Karpas-422 (cell line): ENCODE data around the gene OTOP1. TPM values are rescaled to one million over a fixed set of nuclear protein-coding genes. Genes with fewer than 3 reads are reported as not detected.

Experiments
- DNase-seq: peaks from one replicate; pipeline ENCODE4 v3.0.0-alpha.2; 2015
- H2AFZ ChIP-seq: fragments of 200-600 bp; sonication (generic); 2 replicates; pipeline ENCODE4 v1.6.1; 2014; ENCODE audit warnings: antibody characterized with exemption, low read length, mixed read lengths
- H3K27ac ChIP-seq: fragments of 200-600 bp; sonication (generic); 2 replicates; pipeline ENCODE4 v1.5.1; 2014; ENCODE audit warnings: mild to moderate bottlenecking, low read length, moderate library complexity
- H3K27me3 ChIP-seq: fragments of 200-600 bp; sonication (generic); 2 replicates; pipeline ENCODE4 v1.6.1; 2014; ENCODE audit warnings: low read length, mixed read lengths
- H3K36me3 ChIP-seq: fragments of 200-600 bp; sonication (generic); 2 replicates; pipeline ENCODE4 v1.6.1; 2014; ENCODE audit warnings: low read length, mixed read lengths; ENCODE audit not compliant: insufficient read depth
- H3K4me1 ChIP-seq: fragments of 200-600 bp; sonication (generic); 2 replicates; pipeline ENCODE4 v1.6.1; 2014; ENCODE audit warnings: mild to moderate bottlenecking, low read length, mixed read lengths
- H3K4me2 ChIP-seq: fragments of 200-600 bp; sonication (generic); 2 replicates; pipeline ENCODE4 v1.6.1; 2014; ENCODE audit warnings: low read length, low read depth, mild to moderate bottlenecking; ENCODE audit not compliant: poor library complexity, severe bottlenecking
- H3K4me3 ChIP-seq: fragments of 200-600 bp; sonication (generic); 2 replicates; pipeline ENCODE4 v1.5.1; 2014; ENCODE audit warnings: mild to moderate bottlenecking, antibody characterized with exemption, low read length, mixed read lengths
- H3K79me2 ChIP-seq: fragments of 200-600 bp; sonication (generic); 2 replicates; pipeline ENCODE4 v1.6.1; 2014; ENCODE audit warnings: mild to moderate bottlenecking, low read length, mixed read lengths
- H3K9ac ChIP-seq: fragments of 200-600 bp; sonication (generic); 2 replicates; pipeline ENCODE4 v1.6.0; 2014; ENCODE audit warnings: low read length
- H3K9me2 ChIP-seq: fragments of 200-600 bp; sonication (generic), shearing (Covaris generic); replicated peaks from 2 replicates; pipeline ENCODE4 v1.6.0; 2014; ENCODE audit warnings: mild to moderate bottlenecking, low read length, moderate library complexity; ENCODE audit not compliant: insufficient read depth
- H3K9me3 ChIP-seq: fragments of 300-700, 200-600 bp; sonication (generic); 2 replicates; pipeline ENCODE4 v1.6.1; 2014; ENCODE audit warnings: low read length, mixed read lengths
- H4K20me1 ChIP-seq: fragments of 200-600 bp; sonication (generic); 2 replicates; pipeline ENCODE4 v1.6.1; 2014; ENCODE audit warnings: mild to moderate bottlenecking, antibody characterized with exemption, low read length, low read depth; ENCODE audit not compliant: insufficient read depth
- total RNA-seq: library from RNA; depleted of rRNA; stranded (reverse); fragments of >200 nt; shearing (Covaris generic); gene quantifications from 2 replicates; pipeline ENCODE4 v1.2.3, GENCODE V29; 2014; ENCODE audit warnings: low replicate concordance; rRNA removed

OTOP1 gene, protein sequence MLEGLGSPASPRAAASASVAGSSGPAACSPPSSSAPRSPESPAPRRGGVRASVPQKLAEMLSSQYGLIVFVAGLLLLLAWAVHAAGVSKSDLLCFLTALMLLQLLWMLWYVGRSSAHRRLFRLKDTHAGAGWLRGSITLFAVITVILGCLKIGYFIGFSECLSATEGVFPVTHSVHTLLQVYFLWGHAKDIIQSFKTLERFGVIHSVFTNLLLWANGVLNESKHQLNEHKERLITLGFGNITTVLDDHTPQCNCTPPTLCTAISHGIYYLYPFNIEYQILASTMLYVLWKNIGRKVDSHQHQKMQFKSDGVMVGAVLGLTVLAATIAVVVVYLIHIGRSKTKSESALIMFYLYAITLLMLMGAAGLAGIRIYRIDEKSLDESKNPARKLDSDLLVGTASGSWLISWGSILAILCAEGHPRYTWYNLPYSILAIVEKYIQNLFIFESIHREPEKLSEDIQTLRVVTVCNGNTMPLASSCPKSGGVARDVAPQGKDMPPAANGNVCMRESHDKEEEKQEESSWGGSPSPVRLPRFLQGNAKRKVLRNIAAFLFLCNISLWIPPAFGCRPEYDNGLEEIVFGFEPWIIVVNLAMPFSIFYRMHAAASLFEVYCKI
- not detected in 2 replicates for total RNA-seq

DNA sequence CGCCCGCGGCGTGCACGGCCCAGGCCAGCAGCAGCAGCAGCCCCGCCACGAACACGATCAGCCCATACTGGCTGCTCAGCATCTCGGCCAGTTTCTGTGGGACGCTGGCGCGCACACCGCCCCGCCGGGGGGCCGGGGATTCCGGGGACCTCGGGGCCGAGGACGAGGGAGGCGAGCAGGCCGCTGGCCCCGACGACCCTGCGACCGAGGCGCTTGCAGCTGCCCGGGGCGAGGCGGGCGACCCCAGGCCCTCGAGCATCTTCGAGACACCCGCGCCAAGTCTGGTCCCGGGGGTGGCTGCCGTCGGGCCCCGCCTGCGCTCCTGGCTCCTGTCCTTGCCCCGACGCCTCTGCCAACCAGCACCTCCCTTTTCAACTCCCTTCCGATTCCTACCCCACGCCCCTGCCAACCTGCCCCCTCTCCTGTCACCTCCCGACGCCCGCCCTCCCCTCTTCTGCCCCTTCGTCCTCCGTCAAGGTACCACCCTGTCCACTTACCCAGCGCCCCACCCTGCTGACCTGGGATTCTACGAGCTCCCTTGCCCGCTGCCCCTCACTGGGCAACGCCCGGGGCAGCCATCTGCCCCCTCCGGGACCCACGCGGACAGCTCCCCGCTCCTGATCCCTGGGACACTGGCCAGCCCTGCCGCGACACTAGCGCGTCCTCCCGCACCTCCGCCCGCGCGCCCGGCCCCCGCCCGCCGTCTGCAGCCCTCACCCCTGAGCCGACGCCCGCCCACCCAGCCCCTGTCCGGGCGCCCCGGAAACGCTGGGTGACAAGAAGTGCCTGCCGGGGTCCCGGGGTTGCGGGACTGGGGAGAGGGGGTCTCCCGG is at the start of gene OTOP1:
OTOP1 (minus strand) TSS at position 324 of the 833 bp plus-strand sequence; CDS start at position 259, 65 bp downstream.
- no peak for DNase-seq
- H2AFZ ChIP-seq, result no peak within 1 kb of the TSS
- H3K9me3 ChIP-seq, result no peaks in the 10 kb centered on the region
- H3K27me3 ChIP-seq, result no peaks in the 10 kb centered on the region
- H3K9ac ChIP-seq, result no peak within 1 kb of the TSS
- 0 out of 2 replicates have a peak, but pooled peaks cover 2% of the 10 kb centered on the region for H3K4me1 ChIP-seq
- no peaks in the 10 kb centered on the region for H3K9me2 ChIP-seq
- H3K79me2 ChIP-seq, result no peaks in the 10 kb centered on the region
- H3K4me2 ChIP-seq, result no peak within 1 kb of the TSS
- H3K27ac ChIP-seq, result no peak within 1 kb of the TSS
- no peak within 1 kb of the TSS for H3K4me3 ChIP-seq
- no peaks in the 10 kb centered on the region for H3K36me3 ChIP-seq
- no peaks in the 10 kb centered on the region for H4K20me1 ChIP-seq

DNA sequence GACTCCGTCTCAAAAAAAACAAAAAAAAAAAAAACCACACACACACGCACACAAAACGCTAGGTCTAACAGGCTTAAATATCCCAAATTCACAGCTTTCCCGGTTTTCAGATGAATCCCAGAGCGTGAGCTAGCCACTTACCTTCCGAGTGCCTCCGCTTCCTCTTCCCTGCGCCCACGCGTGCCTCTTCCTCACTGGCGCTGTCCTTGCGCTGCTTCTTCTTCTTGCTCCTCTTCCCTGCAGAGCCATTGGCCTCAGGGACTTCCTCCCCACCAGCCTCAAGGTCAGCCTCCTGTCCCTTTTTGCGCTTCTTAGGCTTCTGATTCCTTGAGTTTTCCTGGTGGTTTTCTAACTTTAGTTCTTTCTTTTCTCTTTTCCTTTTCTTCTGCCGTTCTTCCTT is 47.5 kb upstream of the OTOP1 start:
- no peaks in the 10 kb centered on the region for H3K9me2 ChIP-seq
- DNase-seq, result no peak
- H3K4me2 ChIP-seq, result no peak overlapping the region
- H3K4me1 ChIP-seq, result no peaks in the 10 kb centered on the region
- no peak overlapping the region for H3K27ac ChIP-seq
- no peak overlapping the region for H2AFZ ChIP-seq
- H3K79me2 ChIP-seq, result 0 out of 2 replicates have a peak, but pooled peaks cover 3% of the 10 kb centered on the region
- peaks cover 35% of the 10 kb centered on the region; the same call in 1 of the 2 replicates for H3K36me3 ChIP-seq
- no peaks in the 10 kb centered on the region for H4K20me1 ChIP-seq
- no peaks in the 10 kb centered on the region for H3K27me3 ChIP-seq
- no peak overlapping the region for H3K4me3 ChIP-seq
- H3K9me3 ChIP-seq, result no peaks in the 10 kb centered on the region
- H3K9ac ChIP-seq, result no peak overlapping the region

DNA sequence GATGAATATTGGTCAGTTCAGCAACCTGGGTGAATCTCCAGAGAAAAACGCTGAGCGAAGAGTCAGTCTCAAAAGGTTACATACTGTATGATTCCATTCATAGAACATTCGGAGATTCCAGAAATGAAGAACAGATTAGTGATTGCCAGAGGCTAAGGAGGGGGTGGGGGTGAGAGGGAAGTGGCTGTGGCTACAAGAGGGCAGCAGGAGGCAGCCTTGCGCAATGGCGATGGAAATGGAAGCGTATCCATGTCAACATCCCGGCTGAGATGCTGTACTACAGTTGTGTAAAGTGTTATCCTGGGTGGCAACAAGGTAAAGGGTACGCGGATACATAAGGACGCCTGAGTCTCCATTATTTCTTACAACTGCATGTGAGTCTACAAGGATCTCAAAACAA is 45.2 kb upstream of the OTOP1 start:
- H3K27ac ChIP-seq, result no peak overlapping the region
- no peaks in the 10 kb centered on the region for H3K9me2 ChIP-seq
- no peak overlapping the region for H3K9ac ChIP-seq
- no peaks in the 10 kb centered on the region for H3K79me2 ChIP-seq
- H3K36me3 ChIP-seq, result peaks cover 33% of the 10 kb centered on the region
- no peak overlapping the region for H2AFZ ChIP-seq
- H3K27me3 ChIP-seq, result no peaks in the 10 kb centered on the region
- DNase-seq, result no peak
- no peak overlapping the region for H3K4me2 ChIP-seq
- no peaks in the 10 kb centered on the region for H3K4me1 ChIP-seq
- no peaks in the 10 kb centered on the region for H4K20me1 ChIP-seq
- H3K4me3 ChIP-seq, result no peak overlapping the region
- H3K9me3 ChIP-seq, result no peaks in the 10 kb centered on the region

DNA sequence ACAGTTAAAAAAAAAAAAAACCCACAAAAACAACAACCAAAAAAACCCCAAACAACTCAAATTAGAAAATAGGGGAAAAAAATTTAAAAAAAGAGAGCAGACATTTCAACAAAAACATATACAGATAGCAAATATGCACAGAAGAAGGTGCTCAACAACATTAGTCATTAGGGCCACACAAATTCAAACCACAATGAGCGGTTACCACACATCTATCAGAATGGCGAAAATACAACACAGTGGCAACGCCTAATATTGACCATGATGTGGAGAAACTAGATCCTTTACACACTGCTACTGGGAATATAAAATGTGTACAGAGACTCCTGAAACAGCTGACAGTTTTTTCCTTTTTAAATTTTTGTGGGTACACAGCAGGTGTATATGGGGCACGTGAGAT is 43.8 kb upstream of the OTOP1 start:
- H3K9ac ChIP-seq, result no peak overlapping the region
- H3K79me2 ChIP-seq, result no peaks in the 10 kb centered on the region
- H3K36me3 ChIP-seq, result peaks cover 33% of the 10 kb centered on the region
- H3K4me2 ChIP-seq, result no peak overlapping the region
- no peaks in the 10 kb centered on the region for H3K4me1 ChIP-seq
- no peaks in the 10 kb centered on the region for H3K27me3 ChIP-seq
- no peak overlapping the region for H2AFZ ChIP-seq
- H4K20me1 ChIP-seq, result no peaks in the 10 kb centered on the region
- DNase-seq, result no peak
- H3K9me2 ChIP-seq, result no peaks in the 10 kb centered on the region
- H3K27ac ChIP-seq, result no peak overlapping the region
- no peaks in the 10 kb centered on the region for H3K9me3 ChIP-seq
- H3K4me3 ChIP-seq, result no peak overlapping the region

DNA sequence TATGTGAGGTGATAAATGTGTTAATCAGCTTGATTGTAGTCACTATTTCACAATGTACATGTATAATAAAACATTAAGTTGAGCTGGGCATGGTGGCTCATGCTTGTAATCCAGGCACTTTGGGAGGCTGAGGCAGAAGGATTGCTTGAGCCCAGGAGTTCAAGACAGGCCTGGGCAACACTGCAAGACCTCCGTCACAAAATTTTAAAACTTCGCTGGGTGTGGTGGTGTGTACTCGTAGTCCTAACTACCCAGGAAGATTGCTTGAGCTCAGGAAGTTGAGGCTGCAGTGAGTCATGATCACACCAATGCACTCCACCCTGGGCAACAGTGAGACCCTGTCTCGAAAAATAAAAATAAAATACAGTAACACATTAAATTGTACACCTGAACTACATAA is 43.1 kb upstream of the OTOP1 start:
- H2AFZ ChIP-seq, result no peak overlapping the region
- H3K4me1 ChIP-seq, result no peaks in the 10 kb centered on the region
- no peak overlapping the region for H3K4me3 ChIP-seq
- H3K9me3 ChIP-seq, result no peaks in the 10 kb centered on the region
- no peaks in the 10 kb centered on the region for H3K9me2 ChIP-seq
- no peaks in the 10 kb centered on the region for H3K79me2 ChIP-seq
- H3K27me3 ChIP-seq, result no peaks in the 10 kb centered on the region
- H4K20me1 ChIP-seq, result no peaks in the 10 kb centered on the region
- no peak overlapping the region for H3K9ac ChIP-seq
- H3K36me3 ChIP-seq, result peaks cover 33% of the 10 kb centered on the region
- H3K27ac ChIP-seq, result no peak overlapping the region
- no peak overlapping the region for H3K4me2 ChIP-seq
- DNase-seq, result no peak

DNA sequence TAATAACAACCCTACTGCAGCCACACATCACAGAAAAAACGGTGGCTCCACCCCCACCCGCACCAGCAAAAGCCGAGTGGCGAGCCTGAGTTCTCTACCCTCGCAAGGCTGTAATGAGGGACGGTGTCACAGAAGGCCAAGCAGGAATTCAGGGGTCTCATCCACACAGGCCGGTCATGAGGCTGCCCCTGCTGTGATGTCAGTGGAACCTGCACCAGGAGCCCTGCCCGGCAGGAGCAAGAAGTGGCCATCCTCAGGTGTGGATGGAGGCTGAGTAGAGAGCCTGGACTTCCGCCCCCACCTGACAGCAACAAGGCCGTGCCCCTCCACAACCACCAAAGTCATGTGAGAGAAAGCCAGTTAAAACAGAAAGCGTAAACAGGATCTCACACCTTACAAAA is 42.6 kb upstream of the OTOP1 start:
- H3K4me1 ChIP-seq, result no peaks in the 10 kb centered on the region
- no peak overlapping the region for H3K9ac ChIP-seq
- H3K9me2 ChIP-seq, result no peaks in the 10 kb centered on the region
- peaks cover 33% of the 10 kb centered on the region for H3K36me3 ChIP-seq
- H2AFZ ChIP-seq, result no peak overlapping the region
- H3K4me2 ChIP-seq, result no peak overlapping the region
- no peaks in the 10 kb centered on the region for H3K27me3 ChIP-seq
- no peak overlapping the region for H3K4me3 ChIP-seq
- DNase-seq, result no peak
- no peaks in the 10 kb centered on the region for H3K79me2 ChIP-seq
- no peak overlapping the region for H3K27ac ChIP-seq
- H3K9me3 ChIP-seq, result no peaks in the 10 kb centered on the region
- H4K20me1 ChIP-seq, result no peaks in the 10 kb centered on the region

DNA sequence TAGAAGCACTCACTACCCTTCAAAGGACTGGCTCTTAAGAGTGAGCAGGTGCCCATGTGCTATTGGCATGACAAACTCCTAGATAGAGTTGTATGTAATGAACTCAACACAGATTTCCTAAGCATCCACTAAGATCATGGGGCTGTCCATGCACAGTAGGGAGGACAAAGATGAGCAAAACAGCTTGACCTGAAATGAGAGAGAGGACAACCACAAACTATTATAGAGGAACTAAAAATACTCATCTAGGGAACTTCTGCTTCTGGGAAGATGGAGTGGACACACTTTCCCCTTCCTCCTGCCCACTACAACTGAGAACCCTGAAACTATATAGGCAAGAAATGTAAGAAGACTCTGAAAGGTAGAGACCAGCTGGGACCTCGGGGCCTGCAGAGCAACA is 42.0 kb upstream of the OTOP1 start:
- H3K27ac ChIP-seq, result no peak overlapping the region
- no peak overlapping the region for H3K9ac ChIP-seq
- H3K9me2 ChIP-seq, result no peaks in the 10 kb centered on the region
- no peak for DNase-seq
- no peak overlapping the region for H3K4me3 ChIP-seq
- no peaks in the 10 kb centered on the region for H3K4me1 ChIP-seq
- no peak overlapping the region for H3K4me2 ChIP-seq
- no peak overlapping the region for H2AFZ ChIP-seq
- H3K36me3 ChIP-seq, result peaks cover 33% of the 10 kb centered on the region
- H3K79me2 ChIP-seq, result no peaks in the 10 kb centered on the region
- no peaks in the 10 kb centered on the region for H3K27me3 ChIP-seq
- H3K9me3 ChIP-seq, result no peaks in the 10 kb centered on the region
- H4K20me1 ChIP-seq, result no peaks in the 10 kb centered on the region

DNA sequence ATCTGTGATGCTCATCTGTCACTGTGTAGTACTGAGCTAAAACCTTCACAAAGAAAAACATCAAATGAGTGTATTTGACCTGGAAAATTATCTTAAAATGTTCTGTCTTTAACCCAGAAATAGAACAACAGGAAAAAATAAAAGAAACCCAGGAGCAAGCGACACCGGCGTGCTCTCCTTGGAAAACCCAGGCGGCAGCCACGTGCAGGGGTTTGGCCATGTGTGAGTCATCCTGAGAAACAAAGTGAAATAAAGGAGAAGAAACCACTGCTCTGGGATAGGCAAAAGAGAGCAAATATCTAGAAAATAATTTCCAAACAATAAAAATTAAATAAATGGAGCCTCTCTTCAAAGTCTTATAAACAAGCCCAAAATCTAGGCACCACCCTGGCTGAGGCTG is 41.3 kb upstream of the OTOP1 start:
- Histone ChIP-seq H3K4me2 (no peak overlapping the region), H3K9me3 (no peaks in the 10 kb centered on the region), H3K9me2 (no peaks in the 10 kb centered on the region), H3K9ac (no peak overlapping the region), H2AFZ (no peak overlapping the region), H3K27me3 (no peaks in the 10 kb centered on the region), H3K79me2 (no peaks in the 10 kb centered on the region), H3K36me3 (peaks cover 33% of the 10 kb centered on the region), H3K4me3 (no peak overlapping the region), H3K27ac (no peak overlapping the region), H3K4me1 (no peaks in the 10 kb centered on the region), H4K20me1 (no peaks in the 10 kb centered on the region)
- DNase-seq, result no peak
